HepG2 (cell line): ENCODE data around the gene LRRN4CL. TPM values are rescaled to one million over a fixed set of nuclear protein-coding genes. Genes with fewer than 3 reads are reported as not detected.

Experiments
- GATAD2A ChIP-seq: IDR thresholded peaks from 2 replicates; pipeline ENCODE4 v1.6.1; 2016
- HNRNPH1 ChIP-seq: fragments of 200-400 bp; formaldehyde crosslinking; optimal IDR thresholded peaks from 2 replicates; pipeline ENCODE3; 2017; ENCODE audit warnings: mild to moderate bottlenecking, low read depth, low read length
- KLF13 ChIP-seq: sonication (generic); formaldehyde crosslinking; IDR thresholded peaks from 2 replicates; pipeline ENCODE4 v1.4.0; 2020; ENCODE audit warnings: mild to moderate bottlenecking, missing genetic modification reagents
- POLR2AphosphoS2 ChIP-seq: IDR thresholded peaks from 2 replicates; pipeline ENCODE4 v1.6.1; 2011; ENCODE audit warnings: low read depth, low read length, improper control_type of control experiment
- RNF2 ChIP-seq: fragments of 450-650 bp; conservative IDR thresholded peaks from 2 replicates; pipeline ENCODE4 v1.6.1; 2016; ENCODE audit warnings: low read depth
- RXRB ChIP-seq: IDR thresholded peaks from 2 replicates; pipeline ENCODE4 v1.6.1; 2016; ENCODE audit warnings: borderline replicate concordance, missing genetic modification reagents, missing compliant biosample characterization
- TSC22D2 ChIP-seq: sonication (generic); formaldehyde crosslinking; IDR thresholded peaks from 2 replicates; pipeline ENCODE4 v1.5.1; 2020; ENCODE audit warnings: missing genetic modification reagents, mild to moderate bottlenecking, borderline replicate concordance
- ZBTB7A ChIP-seq: sonication (generic); formaldehyde crosslinking; IDR thresholded peaks from 2 replicates; pipeline ENCODE4 v1.8.0; 2022; ENCODE audit warnings: mild to moderate bottlenecking, missing genetic modification reagents
- ZNF326 ChIP-seq: sonication (generic); formaldehyde crosslinking; IDR thresholded peaks from 2 replicates; pipeline ENCODE4 v1.4.0; 2020; ENCODE audit warnings: missing genetic modification reagents, borderline replicate concordance
- ZNF329 ChIP-seq: sonication (generic); formaldehyde crosslinking; IDR thresholded peaks from 2 replicates; pipeline ENCODE4 v1.9.0; 2021; ENCODE audit warnings: low read depth, mild to moderate bottlenecking, missing genetic modification reagents
- ZNF33A ChIP-seq: sonication (generic); formaldehyde crosslinking; IDR thresholded peaks from 2 replicates; pipeline ENCODE4 v1.5.1; 2020; ENCODE audit warnings: missing genetic modification reagents, mild to moderate bottlenecking, moderate library complexity, borderline replicate concordance
- ZNF619 ChIP-seq: sonication (generic); formaldehyde crosslinking; IDR thresholded peaks from 2 replicates; pipeline ENCODE4 v1.4.0; 2020; ENCODE audit warnings: mild to moderate bottlenecking, missing genetic modification reagents
- ZNF776 ChIP-seq: sonication (generic); formaldehyde crosslinking; IDR thresholded peaks from 2 replicates; pipeline ENCODE4 v1.4.0; 2020; ENCODE audit warnings: mild to moderate bottlenecking, missing genetic modification reagents
- polyA plus RNA-seq, 8 experiments: library from polyadenylated mRNA; depleted of rRNA in 3 of 8; stranded (reverse) in 7 of 8; unstranded in 1 of 8; fragments of >200 nt; fragmentation: Illumina TruSeq in 4 of 8; extraction: Trizol in 4 of 8; gene quantifications; 2 replicates each; pipeline versions ENCODE4 v1.2.1 to v1.2.3, GENCODE V29; 2011 to 2016; ENCODE audit warnings: low read depth in 4 of 8, missing spikeins in 1 of 8, mixed read lengths in 1 of 8; ENCODE audit not compliant: insufficient read depth in 1 of 8
- total RNA-seq, 5 experiments: library from RNA; depleted of rRNA; stranded (reverse); fragments of >200 nt; fragmentation: Illumina TruSeq; extraction: Trizol; gene quantifications; 2 replicates each; pipeline ENCODE4 v1.2.3, GENCODE V29; 2016; ENCODE audit warnings: low read depth in 1 of 5
- TF ChIP-seq, protein P1 (sequence below): sonication (generic); formaldehyde crosslinking; IDR thresholded peaks from 2 replicates; pipeline ENCODE4 v1.4.0; 2020; ENCODE audit warnings: missing genetic modification reagents
- TF ChIP-seq, protein P2 (sequence below): sonication (generic); formaldehyde crosslinking; IDR thresholded peaks from 2 replicates; pipeline ENCODE4 v1.5.0; 2020; ENCODE audit warnings: missing genetic modification reagents
- TF ChIP-seq, protein P3 (sequence below): IDR thresholded peaks from 2 replicates; pipeline ENCODE4 v1.6.1; 2012; ENCODE audit warnings: inconsistent platforms
- TF ChIP-seq, protein P4 (sequence below): sonication (generic); formaldehyde crosslinking; IDR thresholded peaks from 2 replicates; pipeline ENCODE4 v1.4.0; 2020; ENCODE audit warnings: missing genetic modification reagents

Gene LRRN4CL
- total and polyA plus RNA-seq, 2 of the 13 experiments (the other 11 are each of a cell fraction or from before 2014, with no cell fraction given), result 0.11 TPM; not detected in 1

DNA sequence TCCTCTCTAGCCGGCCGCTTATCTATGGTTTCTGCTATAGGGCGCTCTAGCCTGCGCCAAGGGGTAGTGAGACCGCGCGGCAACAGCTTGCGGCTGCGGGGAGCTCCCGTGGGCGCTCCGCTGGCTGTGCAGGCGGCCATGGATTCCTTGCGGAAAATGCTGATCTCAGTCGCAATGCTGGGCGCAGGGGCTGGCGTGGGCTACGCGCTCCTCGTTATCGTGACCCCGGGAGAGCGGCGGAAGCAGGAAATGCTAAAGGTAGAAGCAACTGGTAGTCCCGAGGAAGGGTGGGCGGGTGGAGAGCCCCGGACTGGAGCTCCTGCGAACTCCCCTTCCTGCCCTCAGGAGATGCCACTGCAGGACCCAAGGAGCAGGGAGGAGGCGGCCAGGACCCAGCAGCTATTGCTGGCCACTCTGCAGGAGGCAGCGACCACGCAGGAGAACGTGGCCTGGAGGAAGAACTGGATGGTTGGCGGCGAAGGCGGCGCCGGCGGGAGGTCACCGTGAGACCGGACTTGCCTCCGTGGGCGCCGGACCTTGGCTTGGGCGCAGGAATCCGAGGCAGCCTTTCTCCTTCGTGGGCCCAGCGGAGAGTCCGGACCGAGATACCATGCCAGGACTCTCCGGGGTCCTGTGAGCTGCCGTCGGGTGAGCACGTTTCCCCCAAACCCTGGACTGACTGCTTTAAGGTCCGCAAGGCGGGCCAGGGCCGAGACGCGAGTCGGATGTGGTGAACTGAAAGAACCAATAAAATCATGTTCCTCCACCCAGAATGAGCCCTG, 17.5 kb downstream of the LRRN4CL start, which contains the start of the genes LBHD1 and UQCC3 (continued):
- TF ChIP-seq, protein P1, sequence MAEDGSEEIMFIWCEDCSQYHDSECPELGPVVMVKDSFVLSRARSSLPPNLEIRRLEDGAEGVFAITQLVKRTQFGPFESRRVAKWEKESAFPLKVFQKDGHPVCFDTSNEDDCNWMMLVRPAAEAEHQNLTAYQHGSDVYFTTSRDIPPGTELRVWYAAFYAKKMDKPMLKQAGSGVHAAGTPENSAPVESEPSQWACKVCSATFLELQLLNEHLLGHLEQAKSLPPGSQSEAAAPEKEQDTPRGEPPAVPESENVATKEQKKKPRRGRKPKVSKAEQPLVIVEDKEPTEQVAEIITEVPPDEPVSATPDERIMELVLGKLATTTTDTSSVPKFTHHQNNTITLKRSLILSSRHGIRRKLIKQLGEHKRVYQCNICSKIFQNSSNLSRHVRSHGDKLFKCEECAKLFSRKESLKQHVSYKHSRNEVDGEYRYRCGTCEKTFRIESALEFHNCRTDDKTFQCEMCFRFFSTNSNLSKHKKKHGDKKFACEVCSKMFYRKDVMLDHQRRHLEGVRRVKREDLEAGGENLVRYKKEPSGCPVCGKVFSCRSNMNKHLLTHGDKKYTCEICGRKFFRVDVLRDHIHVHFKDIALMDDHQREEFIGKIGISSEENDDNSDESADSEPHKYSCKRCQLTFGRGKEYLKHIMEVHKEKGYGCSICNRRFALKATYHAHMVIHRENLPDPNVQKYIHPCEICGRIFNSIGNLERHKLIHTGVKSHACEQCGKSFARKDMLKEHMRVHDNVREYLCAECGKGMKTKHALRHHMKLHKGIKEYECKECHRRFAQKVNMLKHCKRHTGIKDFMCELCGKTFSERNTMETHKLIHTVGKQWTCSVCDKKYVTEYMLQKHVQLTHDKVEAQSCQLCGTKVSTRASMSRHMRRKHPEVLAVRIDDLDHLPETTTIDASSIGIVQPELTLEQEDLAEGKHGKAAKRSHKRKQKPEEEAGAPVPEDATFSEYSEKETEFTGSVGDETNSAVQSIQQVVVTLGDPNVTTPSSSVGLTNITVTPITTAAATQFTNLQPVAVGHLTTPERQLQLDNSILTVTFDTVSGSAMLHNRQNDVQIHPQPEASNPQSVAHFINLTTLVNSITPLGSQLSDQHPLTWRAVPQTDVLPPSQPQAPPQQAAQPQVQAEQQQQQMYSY (CRISPR knock-in tag), result peak; percentile 21; the same call in 1 of the 2 replicates
- TF ChIP-seq ZNF776 (peak; percentile 73; the same call in 1 of the 2 replicates), ZBTB7A (CRISPR knock-in tag) (peak; percentile 30; the same call in 1 of the 2 replicates), HNRNPH1 (no peak), KLF13 (CRISPR knock-in tag) (0 out of 2 replicates have a peak, but pooled peaks have one; percentile 82), POLR2AphosphoS2 (no peak), ZNF329 (CRISPR knock-in tag) (0 out of 2 replicates have a peak, but pooled peaks have one; percentile 59), ZNF33A (CRISPR knock-in tag) (no peak), RNF2 (no peak), ZNF619 (CRISPR knock-in tag) (no peak; the same call in 1 of the 2 replicates), TSC22D2 (peak; percentile 34; the same call in 1 of the 2 replicates), GATAD2A (0 out of 2 replicates have a peak, but pooled peaks have one; percentile 34), RXRB (CRISPR knock-in tag) (0 out of 2 replicates have a peak, but pooled peaks have one; percentile 44), ZNF326 (no peak)
- TF ChIP-seq, protein P2, sequence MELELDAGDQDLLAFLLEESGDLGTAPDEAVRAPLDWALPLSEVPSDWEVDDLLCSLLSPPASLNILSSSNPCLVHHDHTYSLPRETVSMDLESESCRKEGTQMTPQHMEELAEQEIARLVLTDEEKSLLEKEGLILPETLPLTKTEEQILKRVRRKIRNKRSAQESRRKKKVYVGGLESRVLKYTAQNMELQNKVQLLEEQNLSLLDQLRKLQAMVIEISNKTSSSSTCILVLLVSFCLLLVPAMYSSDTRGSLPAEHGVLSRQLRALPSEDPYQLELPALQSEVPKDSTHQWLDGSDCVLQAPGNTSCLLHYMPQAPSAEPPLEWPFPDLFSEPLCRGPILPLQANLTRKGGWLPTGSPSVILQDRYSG (CRISPR knock-in tag), result no peak
- TF ChIP-seq, protein P3, sequence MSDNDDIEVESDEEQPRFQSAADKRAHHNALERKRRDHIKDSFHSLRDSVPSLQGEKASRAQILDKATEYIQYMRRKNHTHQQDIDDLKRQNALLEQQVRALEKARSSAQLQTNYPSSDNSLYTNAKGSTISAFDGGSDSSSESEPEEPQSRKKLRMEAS, result peak; percentile 65
- TF ChIP-seq, protein P4, sequence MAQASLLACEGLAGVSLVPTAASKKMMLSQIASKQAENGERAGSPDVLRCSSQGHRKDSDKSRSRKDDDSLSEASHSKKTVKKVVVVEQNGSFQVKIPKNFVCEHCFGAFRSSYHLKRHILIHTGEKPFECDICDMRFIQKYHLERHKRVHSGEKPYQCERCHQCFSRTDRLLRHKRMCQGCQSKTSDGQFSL (CRISPR knock-in tag), result no peak
